K562 (cell line): ENCODE data around the gene PRDM16. TPM values are rescaled to one million over a fixed set of nuclear protein-coding genes. Genes with fewer than 3 reads are reported as not detected.
A peak's percentile ranks its signal among the peaks of the same experiment; 100 is the strongest.

Source experiments
- PRPF4 ChIP-seq: fragments of 200-400 bp; formaldehyde crosslinking; IDR thresholded peaks from one replicate; pipeline ENCODE4 v1.6.1; 2017; ENCODE audit warnings: low read length, low read depth, mild to moderate bottlenecking; ENCODE audit not compliant: insufficient read depth, poor library complexity, severe bottlenecking
- RBM22 ChIP-seq: fragments of 200-400 bp; formaldehyde crosslinking; IDR thresholded peaks from 2 replicates; pipeline ENCODE4 v1.6.1; 2018; ENCODE audit warnings: low read length, low read depth; ENCODE audit not compliant: poor library complexity, severe bottlenecking
- TOE1 ChIP-seq, 2 experiments: fragments of 450-650 bp in 1 of 2; sonication (generic) in 1 of 2; formaldehyde crosslinking in 1 of 2; IDR thresholded peaks; 2 replicates each; pipeline versions ENCODE4 v1.7.1 to v1.8.0; 2016 to 2022; ENCODE audit warnings: borderline replicate concordance in 2 of 2, mild to moderate bottlenecking in 2 of 2, antibody characterized with exemption in 1 of 2, inconsistent platforms in 1 of 2, low read depth in 1 of 2, missing genetic modification reagents in 1 of 2, moderate library complexity in 1 of 2
- ZNF431 ChIP-seq: sonication (generic); formaldehyde crosslinking; IDR thresholded peaks from 2 replicates; pipeline ENCODE4 v1.8.0; 2022; ENCODE audit warnings: mild to moderate bottlenecking, missing genetic modification reagents
- polyA plus RNA-seq, 8 experiments: library from polyadenylated mRNA; depleted of rRNA in 4 of 8; stranded (reverse) in 5 of 8; unstranded in 3 of 8; fragments of >200 nt; fragmentation: Nextera tagmentation in 2 of 8; fragmentation: Illumina TruSeq in 1 of 8; extraction: Ambion mirVana in 2 of 8; extraction: Trizol in 1 of 8; gene quantifications; 2 replicates each; pipeline versions ENCODE4 v1.2.1 to v1.2.3, GENCODE V29; 2011 to 2014; ENCODE audit warnings: inconsistent platforms in 1 of 8, missing spikeins in 1 of 8
- total RNA-seq, 7 experiments: library from RNA; depleted of rRNA in 6 of 7; stranded (reverse); fragments of >200 nt in 6 of 7; fragmentation: Illumina TruSeq in 2 of 7; extraction: Trizol in 2 of 7; gene quantifications; 2 replicates each; pipeline versions ENCODE4 v1.2.1 to v1.2.3, GENCODE V29; 2011 to 2021; ENCODE audit warnings: low replicate concordance in 1 of 7
- TF ChIP-seq, protein P1 (sequence below), 3 experiments: fragments of 200-800 bp in 1 of 3; sonication (Bioruptor generic) in 1 of 3; sonication (generic) in 1 of 3; formaldehyde crosslinking in 1 of 3; IDR thresholded peaks; 2 replicates each; pipeline versions ENCODE4 v1.6.1 to v1.8.0; 2016 to 2022; ENCODE audit warnings: mild to moderate bottlenecking in 2 of 3, missing compliant biosample characterization in 2 of 3, missing genetic modification characterization in 2 of 3, missing genetic modification reagents in 1 of 3
- TF ChIP-seq, protein P2 (sequence below), 2 experiments: fragments of 450-650 bp in 1 of 2; sonication (generic) in 1 of 2; formaldehyde crosslinking in 1 of 2; IDR thresholded peaks in 1 of 2; conservative IDR thresholded peaks in 1 of 2; 2 replicates each; pipeline versions ENCODE4 v1.6.1 to v1.8.1; 2016 to 2023; ENCODE audit warnings: mild to moderate bottlenecking in 2 of 2, moderate library complexity in 2 of 2, inconsistent platforms in 1 of 2, missing genetic modification reagents in 1 of 2

The PRDM16 gene
- total and polyA plus RNA-seq, 9 of the 15 experiments (the other 6 are each of a cell fraction or from before 2014, with no cell fraction given) = 0.10 to 0.27 TPM; not detected in 7

DNA sequence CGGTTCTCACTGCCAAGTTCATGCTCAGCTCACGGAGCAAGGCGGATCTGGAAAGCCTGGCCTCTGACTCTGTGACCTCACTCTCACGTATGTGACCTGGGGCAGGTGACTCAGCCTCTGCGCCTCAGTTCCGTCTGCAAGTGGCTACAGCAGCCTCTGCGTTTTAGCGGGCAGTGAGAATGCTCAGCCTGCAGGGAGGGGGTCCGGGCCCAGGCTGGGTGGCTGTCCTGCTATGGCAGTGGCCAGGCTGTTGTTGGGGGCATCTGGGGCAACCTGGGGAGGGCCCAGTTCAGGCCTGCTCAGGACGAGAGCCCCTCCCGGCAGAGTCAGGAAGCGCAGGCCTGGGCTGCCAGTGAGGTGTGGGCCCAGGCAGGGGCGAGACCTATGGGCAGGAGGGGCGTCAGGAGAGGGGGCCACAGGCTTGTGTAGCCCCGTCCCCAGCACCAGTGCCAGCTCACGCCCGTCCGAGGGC, 413.4 kb downstream of the PRDM16 start (continued):
- TF ChIP-seq, protein P1, sequence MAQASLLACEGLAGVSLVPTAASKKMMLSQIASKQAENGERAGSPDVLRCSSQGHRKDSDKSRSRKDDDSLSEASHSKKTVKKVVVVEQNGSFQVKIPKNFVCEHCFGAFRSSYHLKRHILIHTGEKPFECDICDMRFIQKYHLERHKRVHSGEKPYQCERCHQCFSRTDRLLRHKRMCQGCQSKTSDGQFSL (CRISPR knock-in tag; IDR thresholded peaks at IDR 0.05) = no peak
- TF ChIP-seq, protein P1 (tag; IDR thresholded peaks at IDR 0.05) = no peak
- no peak for TF ChIP-seq ZNF431
- no peak for TF ChIP-seq TOE1 (IDR thresholded peaks at IDR 0.05; ENCODE audit: borderline replicate concordance)
- TF ChIP-seq TOE1 (CRISPR knock-in tag; IDR thresholded peaks at IDR 0.05; ENCODE audit: borderline replicate concordance, low read depth) = no peak
- TF ChIP-seq, protein P2, sequence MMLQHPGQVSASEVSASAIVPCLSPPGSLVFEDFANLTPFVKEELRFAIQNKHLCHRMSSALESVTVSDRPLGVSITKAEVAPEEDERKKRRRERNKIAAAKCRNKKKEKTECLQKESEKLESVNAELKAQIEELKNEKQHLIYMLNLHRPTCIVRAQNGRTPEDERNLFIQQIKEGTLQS (IDR thresholded peaks at IDR 0.05) = peak; percentile 36; the same call in 1 of the 2 replicates
- TF ChIP-seq, protein P2 (CRISPR knock-in tag; conservative IDR thresholded peaks at IDR 0.05) = no peak
- no peak for TF ChIP-seq RBM22
- no peak for TF ChIP-seq PRPF4
